Breast epithelium (tissue), 4 donors: Measurements from ENCODE around the gene PPP1R16B. TPM values are rescaled to one million over a fixed set of nuclear protein-coding genes. Genes with fewer than 3 reads are reported as not detected.

Source experiments
- DNase-seq, 2 donors: peaks; one replicate each; pipeline ENCODE4 v3.0.0-alpha.2; 2019; ENCODE audit warnings: low spot score in 2 of 2
- H3K27ac ChIP-seq, 2 donors: fragments of 200-600 bp; sonication (generic) in 1 of 2; one replicate each; pipeline ENCODE4 v1.5.1; 2016 to 2019; ENCODE audit warnings: mild to moderate bottlenecking in 1 of 2
- H3K27me3 ChIP-seq, 2 donors: fragments of 200-600 bp; sonication (generic) in 1 of 2; one replicate each; pipeline versions ENCODE4 v1.5.1 to v1.6.0; 2017 to 2019; ENCODE audit warnings: control low read depth in 1 of 2, mild to moderate bottlenecking in 1 of 2
- H3K36me3 ChIP-seq: fragments of 200-600 bp; one replicate; pipeline ENCODE4 v1.5.1; 2019
- H3K4me1 ChIP-seq, 2 donors: fragments of 200-600 bp; sonication (generic); one replicate each; pipeline ENCODE4 v1.5.1; 2016 to 2019; ENCODE audit warnings: control low read depth in 1 of 2
- H3K4me3 ChIP-seq, 3 donors: fragments of 200-600 bp; sonication (generic); 1 replicate in 2 of 3; 2 replicates in 1 of 3; pipeline ENCODE4 v1.5.1; 2016 to 2019; ENCODE audit warnings: mild to moderate bottlenecking in 3 of 3, moderate library complexity in 2 of 3
- H3K9me3 ChIP-seq, 2 donors: fragments of 200-600 bp; sonication (generic) in 1 of 2; one replicate each; pipeline ENCODE4 v1.5.1; 2016 to 2019; ENCODE audit warnings: control low read depth in 1 of 2
- POLR2A ChIP-seq: fragments of 450-650 bp; IDR thresholded peaks from one replicate; pipeline ENCODE4 v1.6.1; 2016; ENCODE audit warnings: antibody characterized with exemption, mild to moderate bottlenecking, moderate library complexity
- POLR2AphosphoS5 ChIP-seq, 3 donors: sonication (generic); formaldehyde crosslinking; IDR thresholded peaks; one replicate each; pipeline ENCODE4 v1.6.1; 2017; ENCODE audit warnings: antibody characterized with exemption in 3 of 3
- intact Hi-C: fragments of 100-400 bp; cut with DNase I; formaldehyde crosslinking; loops from one replicate; pipeline ENCODE4 v1.15.1; 2023; ENCODE audit warnings: low total_unique reads
- total RNA-seq, 3 donors: library from RNA; depleted of rRNA; stranded (reverse); fragments of >200 nt; gene quantifications; one replicate each; pipeline ENCODE4 v1.1.0, GENCODE V29; 2016
- TF ChIP-seq, protein P1 (sequence below), 3 donors: fragments of 450-650 bp; IDR thresholded peaks; one replicate each; pipeline ENCODE4 v1.5.1; 2016 to 2017; ENCODE audit warnings: antibody characterized with exemption in 3 of 3, mild to moderate bottlenecking in 3 of 3, moderate library complexity in 3 of 3

The PPP1R16B gene
- total RNA-seq, 3 donors from 2014 or later = 3.7 to 10.8 (median 8.2) TPM

DNA sequence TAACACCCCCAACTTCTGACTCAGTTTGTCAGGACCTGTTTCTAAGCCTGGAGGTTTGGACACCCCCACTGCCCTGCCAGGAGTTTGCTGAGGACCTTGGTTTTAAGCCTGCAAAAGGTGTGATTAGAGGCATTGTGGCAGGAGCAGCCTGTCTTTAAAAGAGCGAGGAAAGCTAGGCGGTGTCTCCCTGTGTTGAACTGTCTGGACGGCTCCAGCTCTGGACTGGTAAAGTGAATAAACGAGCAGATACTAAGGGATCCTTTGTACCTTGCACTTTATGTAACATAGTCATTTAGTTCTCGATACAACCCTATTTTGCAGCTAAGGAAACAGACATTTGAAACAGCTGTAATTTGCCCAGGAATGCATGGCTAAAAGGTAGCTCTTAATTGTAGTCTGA lies 135.1 kb downstream of the PPP1R16B start:
- intact Hi-C loops = no loop called here
- Histone ChIP-seq H3K27ac (no peak overlapping the region), H3K27me3 (no peaks in the 10 kb centered on the region), H3K4me3 (no peak overlapping the region), H3K9me3 (no peaks in the 10 kb centered on the region), H3K4me1 (no peaks in the 10 kb centered on the region), H3K36me3 (no peaks in the 10 kb centered on the region)
- DNase-seq = no peak
- TF ChIP-seq POLR2A = no peak
- no peak for TF ChIP-seq POLR2AphosphoS5 (IDR thresholded peaks at IDR 0.05)
- TF ChIP-seq, protein P1, sequence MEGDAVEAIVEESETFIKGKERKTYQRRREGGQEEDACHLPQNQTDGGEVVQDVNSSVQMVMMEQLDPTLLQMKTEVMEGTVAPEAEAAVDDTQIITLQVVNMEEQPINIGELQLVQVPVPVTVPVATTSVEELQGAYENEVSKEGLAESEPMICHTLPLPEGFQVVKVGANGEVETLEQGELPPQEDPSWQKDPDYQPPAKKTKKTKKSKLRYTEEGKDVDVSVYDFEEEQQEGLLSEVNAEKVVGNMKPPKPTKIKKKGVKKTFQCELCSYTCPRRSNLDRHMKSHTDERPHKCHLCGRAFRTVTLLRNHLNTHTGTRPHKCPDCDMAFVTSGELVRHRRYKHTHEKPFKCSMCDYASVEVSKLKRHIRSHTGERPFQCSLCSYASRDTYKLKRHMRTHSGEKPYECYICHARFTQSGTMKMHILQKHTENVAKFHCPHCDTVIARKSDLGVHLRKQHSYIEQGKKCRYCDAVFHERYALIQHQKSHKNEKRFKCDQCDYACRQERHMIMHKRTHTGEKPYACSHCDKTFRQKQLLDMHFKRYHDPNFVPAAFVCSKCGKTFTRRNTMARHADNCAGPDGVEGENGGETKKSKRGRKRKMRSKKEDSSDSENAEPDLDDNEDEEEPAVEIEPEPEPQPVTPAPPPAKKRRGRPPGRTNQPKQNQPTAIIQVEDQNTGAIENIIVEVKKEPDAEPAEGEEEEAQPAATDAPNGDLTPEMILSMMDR (IDR thresholded peaks at IDR 0.05) = no peak

DNA sequence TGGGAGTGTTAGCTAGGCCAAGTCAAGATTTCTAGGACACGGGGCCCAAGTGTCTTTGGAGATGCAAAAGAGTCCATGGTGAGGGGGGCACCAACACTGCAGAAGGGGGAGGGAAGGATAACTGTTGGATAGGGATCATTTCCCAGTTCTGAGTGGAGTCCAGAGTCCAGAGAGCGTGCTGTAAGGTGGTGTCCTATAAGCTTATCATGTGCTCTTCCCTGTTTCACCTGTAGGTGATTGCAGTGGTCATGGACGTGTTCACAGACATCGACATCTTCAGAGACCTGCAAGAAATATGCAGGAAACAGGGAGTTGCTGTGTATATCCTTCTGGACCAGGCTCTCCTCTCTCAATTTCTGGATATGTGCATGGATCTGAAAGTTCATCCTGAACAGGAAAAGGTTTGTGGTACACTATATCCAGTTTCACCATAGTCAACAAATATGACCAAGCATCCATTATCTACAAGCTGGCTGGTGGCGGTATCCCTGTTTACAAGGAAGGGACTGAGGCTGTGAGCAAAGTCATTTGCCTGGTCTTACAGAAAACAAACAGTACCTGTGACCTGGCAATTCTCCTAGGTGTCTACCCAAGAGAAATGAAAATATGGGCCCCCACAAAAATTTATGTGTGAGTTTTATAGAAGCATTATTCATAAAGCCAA lies 136.4 kb downstream of the PPP1R16B start:
- H3K4me1 ChIP-seq = no peaks in the 10 kb centered on the region
- TF ChIP-seq, protein P1 (IDR thresholded peaks at IDR 0.05) = no peak
- TF ChIP-seq POLR2AphosphoS5 (IDR thresholded peaks at IDR 0.05) = no peak
- no peak for TF ChIP-seq POLR2A
- H3K27ac ChIP-seq = no peak overlapping the region
- no peaks in the 10 kb centered on the region for H3K27me3 ChIP-seq
- no peaks in the 10 kb centered on the region for H3K36me3 ChIP-seq
- no peak overlapping the region for H3K4me3 ChIP-seq
- no peak for DNase-seq
- H3K9me3 ChIP-seq = no peaks in the 10 kb centered on the region
- intact Hi-C loops = no loop called here

DNA sequence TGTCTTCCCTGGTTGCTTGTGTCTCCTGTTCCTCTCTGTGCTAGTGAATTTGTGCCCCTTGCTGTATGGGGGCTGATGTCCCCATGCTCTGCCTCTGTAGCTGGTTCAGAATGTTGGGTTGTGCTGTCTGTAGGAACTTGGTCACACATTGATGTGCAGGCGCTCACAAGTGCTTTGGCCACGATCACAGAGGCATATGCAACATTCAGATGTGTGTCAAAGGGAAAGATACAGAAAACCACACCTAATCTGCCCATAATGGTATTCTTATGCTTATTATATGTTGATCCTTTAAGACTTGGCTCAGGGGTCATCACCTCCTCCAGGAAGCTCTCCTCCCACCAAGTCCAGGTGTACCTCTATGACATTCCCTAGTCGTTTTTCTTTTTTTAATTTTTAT lies 139.5 kb downstream of the PPP1R16B start:
- Histone ChIP-seq H3K27me3 (no peaks in the 10 kb centered on the region), H3K4me3 (no peak overlapping the region), H3K36me3 (no peaks in the 10 kb centered on the region), H3K9me3 (no peaks in the 10 kb centered on the region), H3K27ac (no peak overlapping the region), H3K4me1 (no peaks in the 10 kb centered on the region)
- intact Hi-C loops = no loop called here
- no peak for TF ChIP-seq POLR2AphosphoS5 (IDR thresholded peaks at IDR 0.05)
- TF ChIP-seq, protein P1 (IDR thresholded peaks at IDR 0.05) = no peak
- no peak for DNase-seq

DNA sequence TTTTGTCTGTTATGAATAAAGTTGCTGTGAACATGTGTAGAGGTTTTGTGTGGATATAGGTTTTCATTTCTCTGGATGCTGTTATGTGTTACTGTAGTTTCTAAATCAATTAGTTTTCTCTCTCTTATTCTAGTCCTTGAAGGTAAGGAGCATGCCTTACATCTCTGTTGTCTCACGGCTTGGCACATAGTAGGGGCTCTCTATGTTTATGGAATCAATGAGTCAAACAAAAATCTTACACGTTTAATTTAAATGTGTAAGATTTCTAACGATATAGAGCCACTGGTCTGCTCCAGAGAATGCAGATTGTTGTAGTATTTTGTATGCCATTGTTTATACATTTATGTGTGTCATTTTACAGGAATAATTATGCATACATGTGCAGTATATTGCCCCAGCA lies 141.3 kb downstream of the PPP1R16B start:
- intact Hi-C loops = no loop called here

DNA sequence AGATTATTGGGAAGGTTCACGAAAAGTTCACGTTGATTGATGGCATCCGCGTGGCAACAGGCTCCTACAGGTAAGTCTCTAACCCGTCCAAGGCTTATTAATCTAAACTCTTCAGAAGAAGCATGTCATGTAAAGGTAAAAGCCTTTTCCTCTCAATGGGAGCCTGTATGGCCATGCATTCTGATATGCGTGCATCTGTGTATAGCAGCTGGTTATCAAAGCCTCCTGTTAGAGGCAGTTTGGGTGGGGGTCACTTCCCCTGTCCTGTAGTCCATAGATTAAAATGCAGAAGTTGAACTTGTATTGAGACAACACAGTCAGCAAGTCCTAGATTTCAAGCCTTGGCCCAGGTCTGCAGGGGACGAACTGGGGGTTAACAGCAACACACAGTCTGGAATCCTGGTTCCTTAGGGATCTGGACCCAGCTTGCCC lies 142.4 kb downstream of the PPP1R16B start:
- TF ChIP-seq, protein P1 (IDR thresholded peaks at IDR 0.05) = no peak
- no peak for TF ChIP-seq POLR2AphosphoS5 (IDR thresholded peaks at IDR 0.05)
- TF ChIP-seq POLR2A = no peak
- no peaks in the 10 kb centered on the region for H3K27me3 ChIP-seq
- no peak for DNase-seq
- H3K36me3 ChIP-seq = no peaks in the 10 kb centered on the region
- H3K4me3 ChIP-seq = no peak overlapping the region
- intact Hi-C loops = no loop called here
- no peak overlapping the region for H3K27ac ChIP-seq
- no peaks in the 10 kb centered on the region for H3K4me1 ChIP-seq
- H3K9me3 ChIP-seq = no peaks in the 10 kb centered on the region

More for the DNA sequence above, 141.3 kb downstream of the PPP1R16B start:
- Histone ChIP-seq H3K4me1 (no peaks in the 10 kb centered on the region), H3K36me3 (no peaks in the 10 kb centered on the region), H3K27me3 (no peaks in the 10 kb centered on the region), H3K9me3 (no peaks in the 10 kb centered on the region), H3K4me3 (no peak overlapping the region), H3K27ac (no peak overlapping the region)
- TF ChIP-seq, protein P1 (IDR thresholded peaks at IDR 0.05) = no peak
- TF ChIP-seq POLR2AphosphoS5 (IDR thresholded peaks at IDR 0.05) = no peak
- TF ChIP-seq POLR2A = no peak
- no peak for DNase-seq
